Suprapubic skin (tissue), 4 donors: ENCODE measurements around the gene PAPOLG. TPM values are rescaled to one million over a fixed set of nuclear protein-coding genes. Genes with fewer than 3 reads are reported as not detected.

Experiments
- DNase-seq, 2 donors: peaks; one replicate each; pipeline ENCODE4 v3.0.0-alpha.2; 2019; ENCODE audit warnings: low spot score in 2 of 2
- H3K27ac ChIP-seq: fragments of 200-600 bp; sonication (generic); one replicate; pipeline ENCODE4 v1.5.1; 2019
- H3K27me3 ChIP-seq: fragments of 200-600 bp; sonication (generic); one replicate; pipeline ENCODE4 v1.5.1; 2019
- H3K36me3 ChIP-seq: fragments of 200-600 bp; sonication (generic); one replicate; pipeline ENCODE4 v1.5.1; 2019
- H3K4me1 ChIP-seq: fragments of 200-600 bp; sonication (generic); one replicate; pipeline ENCODE4 v1.5.1; 2019
- H3K4me3 ChIP-seq: fragments of 200-600 bp; sonication (generic); one replicate; pipeline ENCODE4 v1.5.1; 2019; ENCODE audit warnings: mild to moderate bottlenecking
- H3K9me3 ChIP-seq: fragments of 200-600 bp; sonication (generic); one replicate; pipeline ENCODE4 v1.5.1; 2019
- EP300 ChIP-seq: sonication (generic); formaldehyde crosslinking; IDR thresholded peaks from one replicate; pipeline ENCODE4 v1.6.1; 2017; ENCODE audit warnings: antibody characterized with exemption
- POLR2A ChIP-seq, 2 donors: fragments of 450-650 bp; IDR thresholded peaks; one replicate each; pipeline ENCODE4 v1.6.1; 2017; ENCODE audit warnings: antibody characterized with exemption in 2 of 2, mild to moderate bottlenecking in 2 of 2, moderate library complexity in 2 of 2
- POLR2AphosphoS5 ChIP-seq, 3 donors: sonication (generic); formaldehyde crosslinking; IDR thresholded peaks; one replicate each; pipeline ENCODE4 v1.6.1; 2017; ENCODE audit warnings: antibody characterized with exemption in 3 of 3
- WGBS: methylation state at CpG from one replicate; pipeline ENCODE4 v1.1.5; 2018; 5-methylcytosine and 5-hydroxymethylcytosine counted together
- total RNA-seq, 4 donors: library from RNA; depleted of rRNA; stranded (reverse); fragments of >200 nt; gene quantifications; one replicate each; pipeline ENCODE4 v1.1.0, GENCODE V29; 2016
- TF ChIP-seq, protein P1 (sequence below), 2 donors: fragments of 200-600 bp in 1 of 2; fragments of 450-650 bp in 1 of 2; sonication (generic) in 1 of 2; IDR thresholded peaks; one replicate each; pipeline ENCODE4 v1.5.1; 2016 to 2019; ENCODE audit warnings: antibody characterized with exemption in 2 of 2, mild to moderate bottlenecking in 1 of 2, moderate library complexity in 1 of 2

PAPOLG gene
- total RNA-seq, 4 donors from 2014 or later, result 15.4 to 23.0 (median 19.5) TPM

DNA sequence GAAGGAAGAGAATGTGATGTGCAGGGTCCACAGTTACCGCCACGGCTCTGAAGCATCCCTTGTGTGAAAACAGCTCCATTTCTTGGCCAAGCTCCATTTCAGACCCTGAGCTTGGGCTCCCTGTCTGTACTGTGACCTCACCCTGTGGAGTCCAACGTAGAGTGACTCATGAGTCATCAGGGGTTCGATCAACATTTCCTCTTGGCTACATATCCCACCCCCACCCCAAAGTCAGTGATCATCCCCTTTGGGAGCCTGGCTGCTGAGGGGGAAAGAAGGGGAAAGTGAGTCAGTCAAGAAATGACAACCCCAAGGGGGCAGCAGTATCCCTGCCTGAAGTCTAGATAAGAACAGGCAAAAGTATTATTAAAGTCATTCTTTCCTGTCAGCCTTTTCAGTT lies 62.2 kb downstream of the PAPOLG start:
- 58% methylated on average over 4 of the region's 4 CpGs for WGBS
- DNase-seq, result peak in 1 of 2 donors; percentile 59
- TF ChIP-seq EP300, result no peak
- TF ChIP-seq, protein P1, sequence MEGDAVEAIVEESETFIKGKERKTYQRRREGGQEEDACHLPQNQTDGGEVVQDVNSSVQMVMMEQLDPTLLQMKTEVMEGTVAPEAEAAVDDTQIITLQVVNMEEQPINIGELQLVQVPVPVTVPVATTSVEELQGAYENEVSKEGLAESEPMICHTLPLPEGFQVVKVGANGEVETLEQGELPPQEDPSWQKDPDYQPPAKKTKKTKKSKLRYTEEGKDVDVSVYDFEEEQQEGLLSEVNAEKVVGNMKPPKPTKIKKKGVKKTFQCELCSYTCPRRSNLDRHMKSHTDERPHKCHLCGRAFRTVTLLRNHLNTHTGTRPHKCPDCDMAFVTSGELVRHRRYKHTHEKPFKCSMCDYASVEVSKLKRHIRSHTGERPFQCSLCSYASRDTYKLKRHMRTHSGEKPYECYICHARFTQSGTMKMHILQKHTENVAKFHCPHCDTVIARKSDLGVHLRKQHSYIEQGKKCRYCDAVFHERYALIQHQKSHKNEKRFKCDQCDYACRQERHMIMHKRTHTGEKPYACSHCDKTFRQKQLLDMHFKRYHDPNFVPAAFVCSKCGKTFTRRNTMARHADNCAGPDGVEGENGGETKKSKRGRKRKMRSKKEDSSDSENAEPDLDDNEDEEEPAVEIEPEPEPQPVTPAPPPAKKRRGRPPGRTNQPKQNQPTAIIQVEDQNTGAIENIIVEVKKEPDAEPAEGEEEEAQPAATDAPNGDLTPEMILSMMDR (IDR thresholded peaks at IDR 0.05), result no peak
- no peak for TF ChIP-seq POLR2A (IDR thresholded peaks at IDR 0.05)
- TF ChIP-seq POLR2AphosphoS5 (IDR thresholded peaks at IDR 0.05), result no peak

DNA sequence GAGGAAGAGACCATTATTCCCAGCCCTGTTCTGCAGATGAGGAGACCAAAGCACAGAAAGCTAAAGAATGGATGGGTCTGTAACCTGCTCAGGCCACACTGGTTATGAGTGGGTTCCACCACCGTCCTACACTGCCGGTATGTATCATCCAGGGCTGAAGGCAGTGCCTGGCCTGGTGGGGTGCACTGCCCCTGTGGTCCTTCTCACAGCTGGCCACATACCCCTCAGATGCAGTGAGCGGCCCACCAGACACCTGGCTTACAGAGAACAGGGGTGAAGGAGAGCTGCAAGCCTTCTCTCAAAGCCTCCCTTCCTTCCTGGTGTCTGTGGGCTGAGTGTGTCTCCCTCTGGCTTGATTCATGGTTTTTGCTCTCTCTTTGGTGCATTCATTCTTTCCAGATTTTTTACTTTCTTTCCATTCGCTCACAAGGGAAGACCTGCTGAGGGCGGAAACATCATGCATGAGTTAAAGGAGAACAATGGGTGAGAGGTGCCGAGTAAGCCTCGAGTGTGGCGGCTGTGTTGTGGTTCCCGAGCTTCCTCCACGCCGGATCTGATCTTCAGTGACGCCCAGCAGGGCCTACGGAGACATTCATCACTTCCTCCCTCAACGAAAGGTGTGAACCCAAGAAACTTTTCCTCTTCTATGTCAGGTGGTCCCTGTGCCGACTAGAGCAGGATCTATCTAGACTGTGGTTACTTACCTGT lies 63.2 kb downstream of the PAPOLG start:
- Histone ChIP-seq H3K4me1 (no peaks in the 10 kb centered on the region), H3K4me3 (no peak overlapping the region), H3K27ac (no peak overlapping the region), H3K27me3 (no peaks in the 10 kb centered on the region), H3K9me3 (no peaks in the 10 kb centered on the region), H3K36me3 (no peaks in the 10 kb centered on the region)
- DNase-seq, result peak in 1 of 2 donors; percentile 60
- 81% methylated on average over 15 of the region's 15 CpGs for WGBS
- TF ChIP-seq EP300 (no peak), POLR2A (IDR thresholded peaks at IDR 0.05) (no peak), POLR2AphosphoS5 (IDR thresholded peaks at IDR 0.05) (no peak)
- TF ChIP-seq, protein P1 (IDR thresholded peaks at IDR 0.05), result no peak

More for the DNA sequence above, 62.2 kb downstream of the PAPOLG start:
- Histone ChIP-seq H3K27me3 (no peaks in the 10 kb centered on the region), H3K36me3 (no peaks in the 10 kb centered on the region), H3K27ac (no peak overlapping the region), H3K4me1 (no peaks in the 10 kb centered on the region), H3K4me3 (no peak overlapping the region), H3K9me3 (no peaks in the 10 kb centered on the region)

DNA sequence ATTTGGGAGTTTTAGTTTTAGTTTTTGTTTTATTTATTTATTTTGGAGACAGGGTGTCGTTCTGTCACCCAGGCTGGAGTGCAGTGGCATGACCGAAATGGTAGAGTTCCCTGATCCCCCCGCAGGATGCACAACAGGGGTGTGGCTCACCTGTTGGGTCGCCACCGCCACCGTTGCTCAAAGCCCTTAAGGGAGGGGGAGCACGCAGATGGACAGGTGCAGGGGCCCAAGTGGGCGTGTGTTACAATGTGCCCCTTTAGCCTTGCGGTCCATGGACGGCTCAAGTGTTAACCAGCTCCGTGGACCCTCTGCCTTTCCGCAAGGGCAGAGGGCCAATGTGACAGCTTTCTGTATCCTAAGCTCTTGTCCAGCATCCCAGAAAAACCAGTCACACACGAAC lies 63.9 kb downstream of the PAPOLG start:
- no peak for TF ChIP-seq EP300
- no peak for TF ChIP-seq POLR2AphosphoS5 (IDR thresholded peaks at IDR 0.05)
- TF ChIP-seq, protein P1 (IDR thresholded peaks at IDR 0.05), result no peak
- no peak for TF ChIP-seq POLR2A (IDR thresholded peaks at IDR 0.05)
- DNase-seq, result peak in 1 of 2 donors; percentile 50

DNA sequence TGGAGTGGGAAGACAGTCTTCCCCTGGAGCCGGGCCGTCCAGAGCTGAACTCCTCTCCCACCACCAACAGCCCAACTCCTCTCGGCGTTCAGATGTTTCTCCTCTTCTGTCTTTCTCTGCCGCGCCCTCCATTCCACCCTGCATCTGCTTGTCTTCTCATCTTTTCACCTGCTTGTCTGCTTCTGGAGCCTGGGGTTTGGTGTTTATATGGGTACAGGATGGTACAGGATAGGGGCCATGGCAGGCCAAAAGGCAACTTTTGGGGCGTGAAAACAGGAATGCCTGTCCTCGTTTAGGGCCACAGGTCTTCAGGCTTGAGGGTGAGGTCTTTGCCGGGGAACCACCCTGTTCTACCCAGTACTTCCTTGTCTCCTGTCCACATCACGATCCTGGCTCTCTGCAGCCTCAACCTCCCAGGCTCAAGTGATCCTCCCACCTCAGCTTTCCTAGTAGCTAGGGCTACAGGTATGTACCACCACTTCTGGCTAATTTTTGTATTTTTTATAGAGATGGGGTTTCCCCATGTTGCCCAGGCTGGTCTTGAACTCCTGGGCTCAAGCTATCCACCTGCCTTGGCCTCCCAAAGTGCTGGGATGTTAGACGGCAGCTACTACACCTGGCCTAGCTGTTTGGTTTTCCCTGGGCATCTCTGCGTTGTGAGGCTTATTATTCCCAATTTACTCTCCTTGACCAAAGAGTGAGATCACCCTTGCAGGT lies 64.5 kb downstream of the PAPOLG start:
- Histone ChIP-seq H3K4me3 (no peak overlapping the region), H3K4me1 (no peaks in the 10 kb centered on the region), H3K27ac (no peak overlapping the region), H3K36me3 (no peaks in the 10 kb centered on the region), H3K27me3 (no peaks in the 10 kb centered on the region), H3K9me3 (no peaks in the 10 kb centered on the region)
- TF ChIP-seq POLR2A (IDR thresholded peaks at IDR 0.05) (no peak), POLR2AphosphoS5 (IDR thresholded peaks at IDR 0.05) (no peak), EP300 (no peak)
- TF ChIP-seq, protein P1 (IDR thresholded peaks at IDR 0.05), result no peak
- peak in 1 of 2 donors; percentile 60 for DNase-seq
- WGBS, result 93% methylated on average over 12 of the region's 12 CpGs

More for the DNA sequence above, 63.9 kb downstream of the PAPOLG start:
- H3K27me3 ChIP-seq, result no peaks in the 10 kb centered on the region
- H3K9me3 ChIP-seq, result no peaks in the 10 kb centered on the region
- H3K4me1 ChIP-seq, result no peaks in the 10 kb centered on the region
- H3K36me3 ChIP-seq, result no peaks in the 10 kb centered on the region
- no peak overlapping the region for H3K4me3 ChIP-seq
- WGBS, result 87% methylated on average over 9 of the region's 13 CpGs
- no peak overlapping the region for H3K27ac ChIP-seq

DNA sequence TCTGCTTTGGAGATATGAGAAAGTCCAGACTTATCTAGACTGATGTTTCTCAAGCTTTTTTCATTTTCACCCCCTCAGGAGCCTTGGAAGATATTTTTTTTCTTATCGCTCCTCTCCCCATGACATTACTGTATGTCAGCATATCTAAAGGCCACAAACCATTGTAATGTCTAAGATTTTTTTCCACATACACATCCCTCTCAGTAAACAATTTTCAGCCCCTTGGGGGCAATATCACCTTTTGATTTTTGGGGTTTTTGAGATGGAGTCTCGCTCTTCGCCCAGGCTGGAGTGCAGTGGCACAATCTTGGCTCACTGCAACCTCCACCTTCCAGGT lies 65.0 kb downstream of the PAPOLG start:
- Histone ChIP-seq H3K9me3 (no peaks in the 10 kb centered on the region), H3K36me3 (no peaks in the 10 kb centered on the region), H3K4me1 (no peaks in the 10 kb centered on the region), H3K27ac (no peak overlapping the region), H3K27me3 (no peaks in the 10 kb centered on the region), H3K4me3 (no peak overlapping the region)
- 89% methylated on average over 3 of the region's 3 CpGs for WGBS
- no peak for DNase-seq
- TF ChIP-seq EP300, result no peak
- no peak for TF ChIP-seq POLR2A (IDR thresholded peaks at IDR 0.05)
- TF ChIP-seq, protein P1 (IDR thresholded peaks at IDR 0.05), result no peak
- no peak for TF ChIP-seq POLR2AphosphoS5 (IDR thresholded peaks at IDR 0.05)
